Suppressor macrophage treated with lipopolysaccharide for 4 hours (primary cell): ENCODE data around the gene TSPAN5.
A peak's percentile ranks its signal among the peaks of the same experiment; 100 is the strongest.
"Not testable (repeated sequence)": the region's sequence is repeated elsewhere in the genome, so short reads cannot be mapped to it uniquely, and the experiment has no call there.

Experiments
- DNase-seq: peaks from one replicate; pipeline ENCODE4 v3.0.0-alpha.2; 2020

The TSPAN5 gene

GRCh38 chr4:98540803-98541202 is 117.6 kb downstream of the TSPAN5 start:
- DNase-seq = no peak

GRCh38 chr4:98539741-98540140 is 118.7 kb downstream of the TSPAN5 start:
- DNase-seq = no peak

- DNase-seq = no peak
Observed at GRCh38 chr4:98539299-98539698, 119.1 kb downstream of the TSPAN5 start.

- DNase-seq = no peak
Observed at GRCh38 chr4:98536631-98537030, 121.8 kb downstream of the TSPAN5 start.

GRCh38 chr4:98534146-98534545 is 124.3 kb downstream of the TSPAN5 start:
- DNase-seq = not testable (repeated sequence)

- no peak for DNase-seq
Observed at GRCh38 chr4:98530572-98530971, 127.8 kb downstream of the TSPAN5 start.

- no peak for DNase-seq
Observed at GRCh38 chr4:98529970-98530569, 128.3 kb downstream of the TSPAN5 start.

GRCh38 chr4:98528882-98529281 is 129.5 kb downstream of the TSPAN5 start:
- no peak for DNase-seq

GRCh38 chr4:98527534-98528269 is 130.7 kb downstream of the TSPAN5 start:
- DNase-seq = no peak

GRCh38 chr4:98524230-98524629 is 134.2 kb downstream of the TSPAN5 start:
- no peak for DNase-seq

GRCh38 chr4:98522636-98523395 is 135.6 kb downstream of the TSPAN5 start:
- no peak for DNase-seq

- DNase-seq = no peak
Observed at GRCh38 chr4:98522062-98522461, 136.3 kb downstream of the TSPAN5 start.

GRCh38 chr4:98521486-98521885 is 136.9 kb downstream of the TSPAN5 start:
- no peak for DNase-seq

- peak; percentile 6 for DNase-seq
Observed at GRCh38 chr4:98519268-98519977, 139.0 kb downstream of the TSPAN5 start.

GRCh38 chr4:98518559-98519267 is 139.7 kb downstream of the TSPAN5 start:
- DNase-seq = no peak

GRCh38 chr4:98517218-98518021 is 141.0 kb downstream of the TSPAN5 start:
- no peak for DNase-seq

- DNase-seq = no peak
Observed at GRCh38 chr4:98516441-98517217, 141.8 kb downstream of the TSPAN5 start.

- DNase-seq = peak; percentile 18
Observed at GRCh38 chr4:98516042-98516440, 142.4 kb downstream of the TSPAN5 start.

- DNase-seq = no peak
Observed at GRCh38 chr4:98515470-98515809, 143.0 kb downstream of the TSPAN5 start.

- DNase-seq = peak; percentile 49
Observed at GRCh38 chr4:98514741-98515469, 143.5 kb downstream of the TSPAN5 start.
